MM.1S (cell line): ENCODE measurements around the gene HSDL2.

ENCODE experiments used
- EZH2phosphoT487 ChIP-seq: fragments of 300-600 bp; sonication (generic); IDR thresholded peaks from 2 replicates; pipeline ENCODE4 v1.6.1; 2018; ENCODE audit warnings: antibody characterized with exemption, low read length
- TF ChIP-seq, protein P1 (sequence below): fragments of 300-600 bp; sonication (generic); IDR thresholded peaks from 2 replicates; pipeline ENCODE4 v1.5.1; 2016; ENCODE audit warnings: antibody characterized with exemption, low read length, mixed read lengths

DNA sequence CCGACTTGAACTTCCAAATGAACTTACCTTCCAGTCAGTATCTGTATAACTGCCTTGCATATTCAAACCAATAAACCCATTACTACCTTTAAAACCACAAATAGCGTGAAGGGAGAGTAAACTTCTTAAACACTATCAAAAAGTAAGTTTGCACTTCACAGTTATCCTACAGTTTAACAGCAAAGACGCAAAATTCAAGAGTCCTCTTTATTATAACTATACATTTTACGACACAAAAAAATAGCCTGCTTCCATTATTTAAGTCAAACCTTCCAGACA lies 48.3 kb upstream of the HSDL2 start:
- TF ChIP-seq EZH2phosphoT487, result no peak
- TF ChIP-seq, protein P1, sequence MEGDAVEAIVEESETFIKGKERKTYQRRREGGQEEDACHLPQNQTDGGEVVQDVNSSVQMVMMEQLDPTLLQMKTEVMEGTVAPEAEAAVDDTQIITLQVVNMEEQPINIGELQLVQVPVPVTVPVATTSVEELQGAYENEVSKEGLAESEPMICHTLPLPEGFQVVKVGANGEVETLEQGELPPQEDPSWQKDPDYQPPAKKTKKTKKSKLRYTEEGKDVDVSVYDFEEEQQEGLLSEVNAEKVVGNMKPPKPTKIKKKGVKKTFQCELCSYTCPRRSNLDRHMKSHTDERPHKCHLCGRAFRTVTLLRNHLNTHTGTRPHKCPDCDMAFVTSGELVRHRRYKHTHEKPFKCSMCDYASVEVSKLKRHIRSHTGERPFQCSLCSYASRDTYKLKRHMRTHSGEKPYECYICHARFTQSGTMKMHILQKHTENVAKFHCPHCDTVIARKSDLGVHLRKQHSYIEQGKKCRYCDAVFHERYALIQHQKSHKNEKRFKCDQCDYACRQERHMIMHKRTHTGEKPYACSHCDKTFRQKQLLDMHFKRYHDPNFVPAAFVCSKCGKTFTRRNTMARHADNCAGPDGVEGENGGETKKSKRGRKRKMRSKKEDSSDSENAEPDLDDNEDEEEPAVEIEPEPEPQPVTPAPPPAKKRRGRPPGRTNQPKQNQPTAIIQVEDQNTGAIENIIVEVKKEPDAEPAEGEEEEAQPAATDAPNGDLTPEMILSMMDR, result no peak
